HepG2 (cell line): ENCODE measurements around the gene DACT2. TPM values are rescaled to one million over a fixed set of nuclear protein-coding genes. Genes with fewer than 3 reads are reported as not detected.

ENCODE experiments used
- ARNT ChIP-seq: fragments of 450-650 bp; IDR thresholded peaks from 2 replicates; pipeline ENCODE4 v1.6.1; 2017
- ARNTL ChIP-seq: sonication (generic); formaldehyde crosslinking; IDR thresholded peaks from 2 replicates; pipeline ENCODE4 v1.4.0; 2020; ENCODE audit warnings: mild to moderate bottlenecking, missing genetic modification reagents
- GLI4 ChIP-seq: sonication (generic); formaldehyde crosslinking; IDR thresholded peaks from 2 replicates; pipeline ENCODE4 v1.5.1; 2020; ENCODE audit warnings: missing genetic modification reagents, mild to moderate bottlenecking, moderate library complexity, borderline replicate concordance
- GZF1 ChIP-seq: sonication (generic); formaldehyde crosslinking; IDR thresholded peaks from 2 replicates; pipeline ENCODE4 v1.5.1; 2020; ENCODE audit warnings: mild to moderate bottlenecking, missing genetic modification reagents
- HOXA3 ChIP-seq: sonication (generic); formaldehyde crosslinking; IDR thresholded peaks from 2 replicates; pipeline ENCODE4 v1.5.0; 2020; ENCODE audit warnings: missing genetic modification reagents
- MTF1 ChIP-seq: sonication (generic); formaldehyde crosslinking; IDR thresholded peaks from 2 replicates; pipeline ENCODE4 v1.5.0; 2020; ENCODE audit warnings: missing genetic modification reagents
- SAFB2 ChIP-seq: sonication (generic); formaldehyde crosslinking; IDR thresholded peaks from 2 replicates; pipeline ENCODE4 v1.5.1; 2020; ENCODE audit warnings: missing genetic modification reagents, low read depth, mild to moderate bottlenecking, borderline replicate concordance
- TBX3 ChIP-seq: fragments of 450-650 bp; IDR thresholded peaks from 2 replicates; pipeline ENCODE4 v1.6.1; 2017; ENCODE audit warnings: antibody characterized with exemption, mild to moderate bottlenecking, inconsistent platforms, borderline replicate concordance
- TGIF2 ChIP-seq: IDR thresholded peaks from 2 replicates; pipeline ENCODE4 v1.6.1; 2016; ENCODE audit warnings: control low read depth, missing compliant biosample characterization
- ZNF414 ChIP-seq: sonication (generic); formaldehyde crosslinking; IDR thresholded peaks from 2 replicates; pipeline ENCODE4 v1.5.0; 2020; ENCODE audit warnings: missing genetic modification reagents
- ZNF460 ChIP-seq: sonication (generic); formaldehyde crosslinking; IDR thresholded peaks from 2 replicates; pipeline ENCODE4 v1.5.1; 2020; ENCODE audit warnings: missing genetic modification reagents, mild to moderate bottlenecking, borderline replicate concordance
- ZNF556 ChIP-seq: sonication (generic); formaldehyde crosslinking; IDR thresholded peaks from 2 replicates; pipeline ENCODE4 v1.4.0; 2020; ENCODE audit warnings: mild to moderate bottlenecking, missing genetic modification reagents, borderline replicate concordance
- ZNF619 ChIP-seq: sonication (generic); formaldehyde crosslinking; IDR thresholded peaks from 2 replicates; pipeline ENCODE4 v1.4.0; 2020; ENCODE audit warnings: mild to moderate bottlenecking, missing genetic modification reagents
- ZNF660 ChIP-seq: sonication (generic); formaldehyde crosslinking; IDR thresholded peaks from 2 replicates; pipeline ENCODE4 v1.5.1; 2020; ENCODE audit warnings: mild to moderate bottlenecking, low read depth, missing genetic modification reagents, borderline replicate concordance
- ZNF713 ChIP-seq: sonication (generic); formaldehyde crosslinking; IDR thresholded peaks from 2 replicates; pipeline ENCODE4 v1.4.0; 2020; ENCODE audit warnings: mild to moderate bottlenecking, missing genetic modification reagents
- ZNF841 ChIP-seq: sonication (generic); formaldehyde crosslinking; IDR thresholded peaks from 2 replicates; pipeline ENCODE4 v1.8.1; 2023; ENCODE audit warnings: missing genetic modification reagents, borderline replicate concordance
- ZSCAN20 ChIP-seq: sonication (generic); formaldehyde crosslinking; IDR thresholded peaks from 2 replicates; pipeline ENCODE4 v1.4.0; 2020; ENCODE audit warnings: missing genetic modification reagents, mild to moderate bottlenecking, borderline replicate concordance
- polyA plus RNA-seq, 8 experiments: library from polyadenylated mRNA; depleted of rRNA in 3 of 8; stranded (reverse) in 7 of 8; unstranded in 1 of 8; fragments of >200 nt; fragmentation: Illumina TruSeq in 4 of 8; extraction: Trizol in 4 of 8; gene quantifications; 2 replicates each; pipeline versions ENCODE4 v1.2.1 to v1.2.3, GENCODE V29; 2011 to 2016; ENCODE audit warnings: low read depth in 4 of 8, missing spikeins in 1 of 8, mixed read lengths in 1 of 8; ENCODE audit not compliant: insufficient read depth in 1 of 8
- total RNA-seq, 5 experiments: library from RNA; depleted of rRNA; stranded (reverse); fragments of >200 nt; fragmentation: Illumina TruSeq; extraction: Trizol; gene quantifications; 2 replicates each; pipeline ENCODE4 v1.2.3, GENCODE V29; 2016; ENCODE audit warnings: low read depth in 1 of 5
- TF ChIP-seq, protein P1 (sequence below): sonication (generic); formaldehyde crosslinking; IDR thresholded peaks from 2 replicates; pipeline ENCODE4 v1.5.1; 2020; ENCODE audit warnings: mild to moderate bottlenecking, moderate library complexity, missing genetic modification reagents
- TF ChIP-seq, protein P2 (sequence below): sonication (generic); formaldehyde crosslinking; IDR thresholded peaks from 2 replicates; pipeline ENCODE4 v1.5.1; 2020; ENCODE audit warnings: missing genetic modification reagents, mild to moderate bottlenecking, borderline replicate concordance
- TF ChIP-seq, protein P3 (sequence below): sonication (generic); formaldehyde crosslinking; IDR thresholded peaks from 2 replicates; pipeline ENCODE4 v1.5.0; 2020; ENCODE audit warnings: missing genetic modification reagents
- TF ChIP-seq, protein P4 (sequence below): sonication (generic); formaldehyde crosslinking; IDR thresholded peaks from 2 replicates; pipeline ENCODE4 v1.4.0; 2020; ENCODE audit warnings: mild to moderate bottlenecking, missing genetic modification reagents, borderline replicate concordance

The DACT2 gene
- total and polyA plus RNA-seq, 2 of the 13 experiments (the other 11 are each of a cell fraction or from before 2014, with no cell fraction given): 0.15 TPM; not detected in 1

GRCh38 chr6:168264593-168265335 is 54.8 kb downstream of the DACT2 start (continued):
- TF ChIP-seq ZNF414 (CRISPR knock-in tag) (peak; percentile 56), GZF1 (no peak), ZNF660 (no peak), GLI4 (CRISPR knock-in tag) (no peak), ARNT (no peak), ARNTL (peak; percentile 88), ZNF713 (no peak), ZSCAN20 (CRISPR knock-in tag) (no peak), MTF1 (no peak), HOXA3 (CRISPR knock-in tag) (peak; percentile 37; the same call in 1 of the 2 replicates), ZNF460 (CRISPR knock-in tag) (no peak; the same call in 1 of the 2 replicates), SAFB2 (CRISPR knock-in tag) (no peak), ZNF556 (no peak), ZNF619 (peak; percentile 62; the same call in 1 of the 2 replicates), TGIF2 (CRISPR knock-in tag) (peak; percentile 94), ZNF841 (no peak), TBX3 (no peak)
- TF ChIP-seq, protein P1, sequence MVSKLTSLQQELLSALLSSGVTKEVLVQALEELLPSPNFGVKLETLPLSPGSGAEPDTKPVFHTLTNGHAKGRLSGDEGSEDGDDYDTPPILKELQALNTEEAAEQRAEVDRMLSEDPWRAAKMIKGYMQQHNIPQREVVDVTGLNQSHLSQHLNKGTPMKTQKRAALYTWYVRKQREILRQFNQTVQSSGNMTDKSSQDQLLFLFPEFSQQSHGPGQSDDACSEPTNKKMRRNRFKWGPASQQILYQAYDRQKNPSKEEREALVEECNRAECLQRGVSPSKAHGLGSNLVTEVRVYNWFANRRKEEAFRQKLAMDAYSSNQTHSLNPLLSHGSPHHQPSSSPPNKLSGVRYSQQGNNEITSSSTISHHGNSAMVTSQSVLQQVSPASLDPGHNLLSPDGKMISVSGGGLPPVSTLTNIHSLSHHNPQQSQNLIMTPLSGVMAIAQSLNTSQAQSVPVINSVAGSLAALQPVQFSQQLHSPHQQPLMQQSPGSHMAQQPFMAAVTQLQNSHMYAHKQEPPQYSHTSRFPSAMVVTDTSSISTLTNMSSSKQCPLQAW: peak; percentile 10
- TF ChIP-seq, protein P2, sequence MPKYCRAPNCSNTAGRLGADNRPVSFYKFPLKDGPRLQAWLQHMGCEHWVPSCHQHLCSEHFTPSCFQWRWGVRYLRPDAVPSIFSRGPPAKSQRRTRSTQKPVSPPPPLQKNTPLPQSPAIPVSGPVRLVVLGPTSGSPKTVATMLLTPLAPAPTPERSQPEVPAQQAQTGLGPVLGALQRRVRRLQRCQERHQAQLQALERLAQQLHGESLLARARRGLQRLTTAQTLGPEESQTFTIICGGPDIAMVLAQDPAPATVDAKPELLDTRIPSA (CRISPR knock-in tag): no peak
- TF ChIP-seq, protein P3, sequence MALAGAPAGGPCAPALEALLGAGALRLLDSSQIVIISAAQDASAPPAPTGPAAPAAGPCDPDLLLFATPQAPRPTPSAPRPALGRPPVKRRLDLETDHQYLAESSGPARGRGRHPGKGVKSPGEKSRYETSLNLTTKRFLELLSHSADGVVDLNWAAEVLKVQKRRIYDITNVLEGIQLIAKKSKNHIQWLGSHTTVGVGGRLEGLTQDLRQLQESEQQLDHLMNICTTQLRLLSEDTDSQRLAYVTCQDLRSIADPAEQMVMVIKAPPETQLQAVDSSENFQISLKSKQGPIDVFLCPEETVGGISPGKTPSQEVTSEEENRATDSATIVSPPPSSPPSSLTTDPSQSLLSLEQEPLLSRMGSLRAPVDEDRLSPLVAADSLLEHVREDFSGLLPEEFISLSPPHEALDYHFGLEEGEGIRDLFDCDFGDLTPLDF (CRISPR knock-in tag): no peak
- TF ChIP-seq, protein P4, sequence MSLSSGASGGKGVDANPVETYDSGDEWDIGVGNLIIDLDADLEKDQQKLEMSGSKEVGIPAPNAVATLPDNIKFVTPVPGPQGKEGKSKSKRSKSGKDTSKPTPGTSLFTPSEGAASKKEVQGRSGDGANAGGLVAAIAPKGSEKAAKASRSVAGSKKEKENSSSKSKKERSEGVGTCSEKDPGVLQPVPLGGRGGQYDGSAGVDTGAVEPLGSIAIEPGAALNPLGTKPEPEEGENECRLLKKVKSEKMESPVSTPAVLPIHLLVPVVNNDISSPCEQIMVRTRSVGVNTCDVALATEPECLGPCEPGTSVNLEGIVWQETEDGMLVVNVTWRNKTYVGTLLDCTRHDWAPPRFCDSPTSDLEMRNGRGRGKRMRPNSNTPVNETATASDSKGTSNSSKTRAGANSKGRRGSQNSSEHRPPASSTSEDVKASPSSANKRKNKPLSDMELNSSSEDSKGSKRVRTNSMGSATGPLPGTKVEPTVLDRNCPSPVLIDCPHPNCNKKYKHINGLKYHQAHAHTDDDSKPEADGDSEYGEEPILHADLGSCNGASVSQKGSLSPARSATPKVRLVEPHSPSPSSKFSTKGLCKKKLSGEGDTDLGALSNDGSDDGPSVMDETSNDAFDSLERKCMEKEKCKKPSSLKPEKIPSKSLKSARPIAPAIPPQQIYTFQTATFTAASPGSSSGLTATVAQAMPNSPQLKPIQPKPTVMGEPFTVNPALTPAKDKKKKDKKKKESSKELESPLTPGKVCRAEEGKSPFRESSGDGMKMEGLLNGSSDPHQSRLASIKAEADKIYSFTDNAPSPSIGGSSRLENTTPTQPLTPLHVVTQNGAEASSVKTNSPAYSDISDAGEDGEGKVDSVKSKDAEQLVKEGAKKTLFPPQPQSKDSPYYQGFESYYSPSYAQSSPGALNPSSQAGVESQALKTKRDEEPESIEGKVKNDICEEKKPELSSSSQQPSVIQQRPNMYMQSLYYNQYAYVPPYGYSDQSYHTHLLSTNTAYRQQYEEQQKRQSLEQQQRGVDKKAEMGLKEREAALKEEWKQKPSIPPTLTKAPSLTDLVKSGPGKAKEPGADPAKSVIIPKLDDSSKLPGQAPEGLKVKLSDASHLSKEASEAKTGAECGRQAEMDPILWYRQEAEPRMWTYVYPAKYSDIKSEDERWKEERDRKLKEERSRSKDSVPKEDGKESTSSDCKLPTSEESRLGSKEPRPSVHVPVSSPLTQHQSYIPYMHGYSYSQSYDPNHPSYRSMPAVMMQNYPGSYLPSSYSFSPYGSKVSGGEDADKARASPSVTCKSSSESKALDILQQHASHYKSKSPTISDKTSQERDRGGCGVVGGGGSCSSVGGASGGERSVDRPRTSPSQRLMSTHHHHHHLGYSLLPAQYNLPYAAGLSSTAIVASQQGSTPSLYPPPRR: peak; percentile 93
